ENCODE results near the gene MAP4K4.
"Not testable (repeated sequence)": the region's sequence is repeated elsewhere in the genome, so short reads cannot be mapped to it uniquely, and the experiment has no call there.

Gene MAP4K4

GRCh38 chr2:101771227-101771902, 73.9 kb downstream of the MAP4K4 start:
- H3K9ac ChIP-seq (ENCODE audit: low read length in 2 of 2), result no peak overlapping the region
- H3K4me3 ChIP-seq (ENCODE audit: low read length in 2 of 2), result no peak overlapping the region
- H3K36me3 ChIP-seq (ENCODE audit: control insufficient read depth in 2 of 2, insufficient read depth in 2 of 2, low read length in 2 of 2), result no peaks in the 10 kb centered on the region
- H3K9me3 ChIP-seq (ENCODE audit: control insufficient read depth in 2 of 2, low read length in 2 of 2), result no peaks in the 10 kb centered on the region
- H3K27ac ChIP-seq (ENCODE audit: low read length), result no peak overlapping the region
- H3K4me1 ChIP-seq (ENCODE audit: control insufficient read depth, insufficient read depth, low read length), result peaks cover 20% of the 10 kb centered on the region
- H3K27me3 ChIP-seq (ENCODE audit: control insufficient read depth in 1 of 2, insufficient read depth in 2 of 2, low read length in 2 of 2), result no peaks in the 10 kb centered on the region

DNA sequence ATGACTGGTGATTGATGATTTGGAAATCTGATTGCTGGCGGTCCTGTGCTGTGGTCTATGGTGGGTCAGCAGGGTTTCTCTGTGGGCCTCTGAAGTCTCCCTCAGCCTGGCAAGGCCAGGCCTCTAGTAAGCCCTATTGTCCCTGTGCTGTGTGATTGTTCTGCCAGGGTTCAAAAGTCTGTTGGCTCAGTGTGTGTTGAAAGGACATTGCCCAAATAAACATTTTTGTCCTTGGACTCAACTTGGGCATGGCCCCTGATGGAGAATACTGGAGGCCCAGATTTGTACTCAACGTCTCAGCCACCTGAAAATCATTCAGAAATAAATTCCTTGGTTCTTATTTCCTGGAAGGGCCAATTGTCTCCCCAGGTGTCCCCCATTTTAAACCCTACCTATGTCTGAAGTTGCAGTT, 74.4 kb downstream of the MAP4K4 start:
- Histone ChIP-seq H3K4me3 (ENCODE audit: low read length in 2 of 2) (no peak overlapping the region), H3K4me1 (ENCODE audit: control insufficient read depth, insufficient read depth, low read length) (peaks cover 19% of the 10 kb centered on the region), H3K27ac (ENCODE audit: low read length) (no peak overlapping the region), H3K9ac (ENCODE audit: low read length in 2 of 2) (no peak overlapping the region), H3K36me3 (ENCODE audit: control insufficient read depth in 2 of 2, insufficient read depth in 2 of 2, low read length in 2 of 2) (no peaks in the 10 kb centered on the region), H3K27me3 (ENCODE audit: control insufficient read depth in 1 of 2, insufficient read depth in 2 of 2, low read length in 2 of 2) (no peaks in the 10 kb centered on the region), H3K9me3 (ENCODE audit: control insufficient read depth in 2 of 2, low read length in 2 of 2) (no peaks in the 10 kb centered on the region)

DNA sequence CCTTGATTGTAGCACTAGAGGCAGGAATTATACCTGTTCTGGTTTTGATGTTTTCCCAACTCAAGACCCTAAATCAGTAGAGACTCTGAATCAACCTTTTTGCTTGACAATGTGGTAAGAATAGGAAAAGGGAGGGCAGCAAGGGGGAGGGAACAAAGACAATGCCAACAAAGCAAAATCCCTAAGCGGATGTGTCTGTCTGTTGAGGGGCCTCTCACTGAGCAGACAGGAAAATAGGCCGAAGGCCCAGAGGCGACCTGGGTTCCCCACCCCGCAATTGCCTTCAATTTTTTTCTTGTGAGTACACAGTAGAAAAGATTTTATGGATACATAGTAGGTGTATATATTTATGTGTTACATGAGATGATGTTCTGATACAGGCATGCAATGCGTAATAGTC, 75.6 kb downstream of the MAP4K4 start:
- Histone ChIP-seq H3K4me3 (ENCODE audit: low read length in 2 of 2) (no peak overlapping the region), H3K36me3 (ENCODE audit: control insufficient read depth in 2 of 2, insufficient read depth in 2 of 2, low read length in 2 of 2) (no peaks in the 10 kb centered on the region), H3K27ac (ENCODE audit: low read length) (no peak overlapping the region), H3K4me1 (ENCODE audit: control insufficient read depth, insufficient read depth, low read length) (peaks cover 18% of the 10 kb centered on the region), H3K9me3 (ENCODE audit: control insufficient read depth in 2 of 2, low read length in 2 of 2) (no peaks in the 10 kb centered on the region), H3K27me3 (ENCODE audit: control insufficient read depth in 1 of 2, insufficient read depth in 2 of 2, low read length in 2 of 2) (no peaks in the 10 kb centered on the region), H3K9ac (ENCODE audit: low read length in 2 of 2) (no peak overlapping the region)

DNA sequence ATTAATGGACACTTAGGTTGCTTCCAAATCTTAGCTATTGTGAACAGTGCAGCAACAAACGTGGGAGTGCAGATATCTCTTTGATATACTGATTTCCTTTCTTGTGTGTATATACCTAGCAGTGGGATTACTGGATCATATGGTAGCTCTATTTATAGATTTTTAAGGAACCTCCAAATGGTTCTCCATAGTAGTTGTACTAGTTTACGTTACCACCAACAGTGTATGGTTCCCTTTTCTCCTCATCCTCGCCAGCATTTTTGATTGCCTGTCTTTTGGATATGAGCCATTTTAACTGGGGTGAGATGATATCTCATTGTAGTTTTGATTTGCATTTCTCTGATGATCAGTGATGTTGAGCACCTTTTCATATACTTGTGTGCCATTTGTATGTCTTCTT, 76.5 kb downstream of the MAP4K4 start:
- not testable (repeated sequence) for H3K27me3 ChIP-seq (ENCODE audit: control insufficient read depth in 1 of 2, insufficient read depth in 2 of 2, low read length in 2 of 2); H3K27ac ChIP-seq (ENCODE audit: low read length); H3K9me3 ChIP-seq (ENCODE audit: control insufficient read depth in 2 of 2, low read length in 2 of 2); H3K4me3 ChIP-seq (ENCODE audit: low read length in 2 of 2); H3K36me3 ChIP-seq (ENCODE audit: control insufficient read depth in 2 of 2, insufficient read depth in 2 of 2, low read length in 2 of 2); H3K9ac ChIP-seq (ENCODE audit: low read length in 2 of 2)
- H3K4me1 ChIP-seq (ENCODE audit: control insufficient read depth, insufficient read depth, low read length), result peaks cover 21% of the 10 kb centered on the region

GRCh38 chr2:101775092-101775491, 77.6 kb downstream of the MAP4K4 start:
- Histone ChIP-seq H3K9ac (ENCODE audit: low read length in 2 of 2) (no peak overlapping the region), H3K4me1 (ENCODE audit: control insufficient read depth, insufficient read depth, low read length) (peaks cover 21% of the 10 kb centered on the region), H3K36me3 (ENCODE audit: control insufficient read depth in 2 of 2, insufficient read depth in 2 of 2, low read length in 2 of 2) (no peaks in the 10 kb centered on the region), H3K4me3 (ENCODE audit: low read length in 2 of 2) (no peak overlapping the region), H3K27me3 (ENCODE audit: control insufficient read depth in 1 of 2, insufficient read depth in 2 of 2, low read length in 2 of 2) (no peaks in the 10 kb centered on the region), H3K9me3 (ENCODE audit: control insufficient read depth in 2 of 2, low read length in 2 of 2) (no peaks in the 10 kb centered on the region), H3K27ac (ENCODE audit: low read length) (no peak overlapping the region)

DNA sequence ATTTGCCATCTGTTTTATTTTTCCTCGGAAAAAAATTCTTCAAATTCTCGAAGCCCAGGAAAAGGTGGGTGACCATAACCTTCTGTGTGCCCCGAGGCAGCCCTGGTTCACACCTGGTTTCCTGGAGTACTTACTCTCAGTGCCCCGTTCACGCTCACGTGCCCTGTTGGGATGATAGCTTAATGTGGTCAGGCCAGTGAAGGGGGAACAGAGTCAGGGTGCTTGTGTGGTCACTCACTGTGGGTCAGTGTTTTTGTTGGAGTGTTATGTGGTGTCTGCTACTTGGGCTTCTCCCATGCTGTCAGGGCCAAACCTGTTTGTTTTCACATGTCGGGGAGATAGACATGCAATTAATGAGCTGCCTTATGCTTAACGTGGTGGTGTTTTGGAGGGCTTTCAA, 78.1 kb downstream of the MAP4K4 start:
- Histone ChIP-seq H3K9ac (ENCODE audit: low read length in 2 of 2) (no peak overlapping the region), H3K4me1 (ENCODE audit: control insufficient read depth, insufficient read depth, low read length) (peaks cover 21% of the 10 kb centered on the region), H3K9me3 (ENCODE audit: control insufficient read depth in 2 of 2, low read length in 2 of 2) (no peaks in the 10 kb centered on the region), H3K4me3 (ENCODE audit: low read length in 2 of 2) (no peak overlapping the region), H3K36me3 (ENCODE audit: control insufficient read depth in 2 of 2, insufficient read depth in 2 of 2, low read length in 2 of 2) (no peaks in the 10 kb centered on the region), H3K27ac (ENCODE audit: low read length) (no peak overlapping the region), H3K27me3 (ENCODE audit: control insufficient read depth in 1 of 2, insufficient read depth in 2 of 2, low read length in 2 of 2) (no peaks in the 10 kb centered on the region)

DNA sequence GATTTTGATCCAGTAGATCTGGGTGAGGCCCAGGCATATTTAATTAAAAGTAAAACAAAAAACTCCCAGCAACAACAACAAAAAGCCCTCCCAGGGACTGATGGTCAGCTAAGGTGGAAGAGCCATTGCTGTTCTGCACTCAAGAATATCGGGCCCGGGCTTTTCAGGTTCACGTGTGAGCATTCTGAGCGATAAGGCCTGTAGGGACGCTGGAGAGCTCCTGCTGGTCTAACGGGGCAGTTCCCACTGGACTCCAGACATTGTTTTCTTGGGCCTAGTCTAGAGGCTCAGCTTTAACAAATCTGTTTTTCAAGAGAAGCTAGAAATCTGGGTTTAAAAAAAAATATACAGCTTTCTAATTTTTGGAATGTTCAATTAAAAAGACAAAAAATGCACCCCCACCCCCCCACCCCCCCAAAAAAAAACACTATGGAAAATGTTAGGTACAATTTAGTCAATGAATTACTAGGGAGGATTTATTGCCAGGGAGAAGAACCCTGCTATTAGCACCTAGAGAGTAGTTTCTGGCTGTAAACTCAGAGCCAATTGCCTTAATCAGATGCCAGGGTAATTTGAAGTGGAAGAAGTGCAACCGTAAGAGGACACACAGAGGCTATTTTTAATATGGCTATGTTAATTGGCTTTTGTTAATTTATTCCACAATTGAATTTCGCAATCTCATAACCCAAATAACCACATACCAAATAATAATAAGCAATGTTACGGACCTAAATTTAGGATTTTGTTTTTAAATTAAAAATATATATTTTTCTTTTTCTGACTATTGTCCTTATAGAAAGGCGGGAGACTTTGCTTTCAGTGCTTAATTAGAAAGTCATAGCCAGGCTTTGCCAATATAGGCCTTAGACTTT, 78.9 kb downstream of the MAP4K4 start:
- Histone ChIP-seq H3K27ac (ENCODE audit: low read length) (no peak overlapping the region), H3K9me3 (ENCODE audit: control insufficient read depth in 2 of 2, low read length in 2 of 2) (no peaks in the 10 kb centered on the region), H3K4me1 (ENCODE audit: control insufficient read depth, insufficient read depth, low read length) (peaks cover 24% of the 10 kb centered on the region), H3K36me3 (ENCODE audit: control insufficient read depth in 2 of 2, insufficient read depth in 2 of 2, low read length in 2 of 2) (no peaks in the 10 kb centered on the region), H3K27me3 (ENCODE audit: control insufficient read depth in 1 of 2, insufficient read depth in 2 of 2, low read length in 2 of 2) (no peaks in the 10 kb centered on the region), H3K4me3 (ENCODE audit: low read length in 2 of 2) (no peak overlapping the region), H3K9ac (ENCODE audit: low read length in 2 of 2) (no peak overlapping the region)

GRCh38 chr2:101777337-101777736, 79.8 kb downstream of the MAP4K4 start:
- H3K9ac ChIP-seq (ENCODE audit: low read length in 2 of 2), result no peak overlapping the region

DNA sequence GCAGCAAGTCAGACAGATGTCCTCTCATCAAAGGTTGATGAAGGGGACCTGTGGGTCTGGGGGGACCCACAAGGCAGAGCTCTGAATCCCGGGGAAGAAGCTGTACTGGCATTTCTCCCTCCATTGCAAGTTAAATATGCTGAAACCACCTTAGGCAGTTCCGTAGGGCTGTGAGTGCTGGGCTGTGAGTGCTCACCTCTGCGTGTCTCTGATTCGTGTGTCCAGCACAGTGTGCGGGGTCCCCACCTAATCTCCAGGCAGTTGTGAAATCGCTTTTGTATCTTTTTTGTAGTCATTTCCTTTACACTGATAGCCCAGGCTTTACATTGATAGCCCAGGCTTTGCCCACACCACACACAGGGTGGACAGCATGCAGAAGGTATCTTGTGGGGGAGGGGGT, 80.6 kb downstream of the MAP4K4 start:
- no peak overlapping the region for H3K4me3 ChIP-seq (ENCODE audit: low read length in 2 of 2)
- H3K9me3 ChIP-seq (ENCODE audit: control insufficient read depth in 2 of 2, low read length in 2 of 2), result no peaks in the 10 kb centered on the region
- no peak overlapping the region for H3K9ac ChIP-seq (ENCODE audit: low read length in 2 of 2)
- H3K36me3 ChIP-seq (ENCODE audit: control insufficient read depth in 2 of 2, insufficient read depth in 2 of 2, low read length in 2 of 2), result no peaks in the 10 kb centered on the region
- H3K27me3 ChIP-seq (ENCODE audit: control insufficient read depth in 1 of 2, insufficient read depth in 2 of 2, low read length in 2 of 2), result no peaks in the 10 kb centered on the region
- H3K27ac ChIP-seq (ENCODE audit: low read length), result no peak overlapping the region
- H3K4me1 ChIP-seq (ENCODE audit: control insufficient read depth, insufficient read depth, low read length), result peaks cover 20% of the 10 kb centered on the region

More at GRCh38 chr2:101777337-101777736, 79.8 kb downstream of the MAP4K4 start:
- no peak overlapping the region for H3K27ac ChIP-seq (ENCODE audit: low read length)
- H3K9me3 ChIP-seq (ENCODE audit: control insufficient read depth in 2 of 2, low read length in 2 of 2), result no peaks in the 10 kb centered on the region
- H3K4me3 ChIP-seq (ENCODE audit: low read length in 2 of 2), result no peak overlapping the region
- no peaks in the 10 kb centered on the region for H3K27me3 ChIP-seq (ENCODE audit: control insufficient read depth in 1 of 2, insufficient read depth in 2 of 2, low read length in 2 of 2)
- no peaks in the 10 kb centered on the region for H3K36me3 ChIP-seq (ENCODE audit: control insufficient read depth in 2 of 2, insufficient read depth in 2 of 2, low read length in 2 of 2)
- peaks cover 20% of the 10 kb centered on the region for H3K4me1 ChIP-seq (ENCODE audit: control insufficient read depth, insufficient read depth, low read length)

DNA sequence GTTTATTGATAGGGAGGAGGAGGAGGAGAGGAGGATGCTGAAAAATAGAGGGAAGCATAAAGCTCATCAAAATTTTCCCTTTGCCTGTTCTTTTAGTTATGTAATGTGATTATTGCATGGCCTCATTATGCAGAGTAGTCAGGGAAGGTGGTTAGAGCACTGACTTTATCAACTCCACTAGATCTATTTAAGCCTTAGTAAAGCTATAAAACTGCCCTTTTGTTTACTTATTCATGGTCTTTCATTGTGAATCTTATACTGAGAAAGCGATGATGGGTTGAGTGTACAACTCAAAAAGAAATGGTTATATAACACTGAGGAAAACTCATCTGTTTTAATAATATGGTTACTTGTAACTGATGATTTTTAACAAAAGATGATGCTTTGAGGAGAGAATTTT, 81.7 kb downstream of the MAP4K4 start:
- no peak overlapping the region for H3K27ac ChIP-seq (ENCODE audit: low read length)
- H3K9ac ChIP-seq (ENCODE audit: low read length in 2 of 2), result no peak overlapping the region
- no peak overlapping the region for H3K4me3 ChIP-seq (ENCODE audit: low read length in 2 of 2)
- no peaks in the 10 kb centered on the region for H3K27me3 ChIP-seq (ENCODE audit: control insufficient read depth in 1 of 2, insufficient read depth in 2 of 2, low read length in 2 of 2)
- H3K36me3 ChIP-seq (ENCODE audit: control insufficient read depth in 2 of 2, insufficient read depth in 2 of 2, low read length in 2 of 2), result no peaks in the 10 kb centered on the region
- peaks cover 20% of the 10 kb centered on the region for H3K4me1 ChIP-seq (ENCODE audit: control insufficient read depth, insufficient read depth, low read length)
- no peaks in the 10 kb centered on the region for H3K9me3 ChIP-seq (ENCODE audit: control insufficient read depth in 2 of 2, low read length in 2 of 2)

DNA sequence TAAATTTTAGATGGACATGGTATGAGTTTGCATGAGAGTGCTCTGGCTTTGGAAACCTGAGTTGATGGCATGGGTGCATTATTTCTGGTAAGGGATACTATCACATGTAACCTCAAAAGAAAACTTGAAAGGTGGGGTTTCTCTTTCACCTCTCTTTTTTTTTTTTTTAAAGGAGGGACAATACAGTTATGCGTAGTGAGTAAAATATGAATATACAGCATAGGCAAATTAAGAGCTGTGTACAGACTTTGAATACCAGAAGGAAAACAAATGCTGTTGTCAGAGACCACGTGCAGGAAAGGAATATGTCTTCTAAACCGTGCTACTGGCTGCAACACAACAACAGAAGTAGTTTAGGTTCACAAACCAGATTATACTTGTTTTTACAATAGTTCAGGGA, 82.1 kb downstream of the MAP4K4 start:
- peaks cover 20% of the 10 kb centered on the region for H3K4me1 ChIP-seq (ENCODE audit: control insufficient read depth, insufficient read depth, low read length)
- no peaks in the 10 kb centered on the region for H3K36me3 ChIP-seq (ENCODE audit: control insufficient read depth in 2 of 2, insufficient read depth in 2 of 2, low read length in 2 of 2)
- H3K9me3 ChIP-seq (ENCODE audit: control insufficient read depth in 2 of 2, low read length in 2 of 2), result no peaks in the 10 kb centered on the region
- H3K9ac ChIP-seq (ENCODE audit: low read length in 2 of 2), result no peak overlapping the region
- no peak overlapping the region for H3K4me3 ChIP-seq (ENCODE audit: low read length in 2 of 2)
- no peaks in the 10 kb centered on the region for H3K27me3 ChIP-seq (ENCODE audit: control insufficient read depth in 1 of 2, insufficient read depth in 2 of 2, low read length in 2 of 2)
- no peak overlapping the region for H3K27ac ChIP-seq (ENCODE audit: low read length)

Data from stomach smooth muscle (tissue), 2 donors.